GM20431 (cell line): Measurements from ENCODE around the gene NVL.

Source experiments
- in situ Hi-C: fragments of 300-500 bp; cut with MseI, MboI; formaldehyde crosslinking; loops from one replicate; pipeline ENCODE4 v1.15.0; 2020; ENCODE audit warnings: low sequenced_read_pairs; ENCODE audit not compliant: unreplicated experiment

The NVL gene

DNA sequence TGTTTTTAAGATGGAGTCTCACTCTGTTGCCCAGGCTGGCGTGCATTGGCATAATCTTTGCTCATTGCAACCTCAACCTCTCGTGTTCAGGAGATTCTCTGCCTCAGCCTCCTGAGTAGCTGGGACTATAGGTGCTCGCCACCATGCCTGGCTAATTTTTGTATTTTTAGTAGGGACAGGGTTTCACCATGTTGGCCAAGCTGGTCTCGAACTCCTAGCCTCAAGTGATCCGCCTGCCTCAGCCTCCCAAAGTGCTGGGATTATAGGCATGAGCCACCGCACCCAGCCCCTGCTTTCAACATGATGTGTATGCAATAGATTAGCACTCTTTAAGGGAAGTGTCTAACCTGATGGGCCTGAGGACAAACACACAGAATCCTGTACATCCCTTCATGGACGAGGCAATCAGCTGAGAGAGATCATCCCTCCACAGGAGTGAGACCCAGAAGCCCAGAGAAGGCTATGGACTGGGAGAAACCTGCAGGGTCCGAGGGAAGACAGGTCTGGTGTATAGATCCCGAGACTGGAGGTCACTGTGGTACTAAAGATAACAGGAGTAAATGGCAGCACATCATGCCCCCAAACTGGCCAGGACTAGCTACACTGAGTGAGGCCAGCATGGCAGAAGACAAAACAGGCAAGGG is 152.5 kb downstream of the NVL start:
- in situ Hi-C loops = no loop called here
